ENCODE data around the gene TMEM256.
"Not testable (repeated sequence)": the region's sequence is repeated elsewhere in the genome, so short reads cannot be mapped to it uniquely, and the experiment has no call there.

The TMEM256 gene

DNA sequence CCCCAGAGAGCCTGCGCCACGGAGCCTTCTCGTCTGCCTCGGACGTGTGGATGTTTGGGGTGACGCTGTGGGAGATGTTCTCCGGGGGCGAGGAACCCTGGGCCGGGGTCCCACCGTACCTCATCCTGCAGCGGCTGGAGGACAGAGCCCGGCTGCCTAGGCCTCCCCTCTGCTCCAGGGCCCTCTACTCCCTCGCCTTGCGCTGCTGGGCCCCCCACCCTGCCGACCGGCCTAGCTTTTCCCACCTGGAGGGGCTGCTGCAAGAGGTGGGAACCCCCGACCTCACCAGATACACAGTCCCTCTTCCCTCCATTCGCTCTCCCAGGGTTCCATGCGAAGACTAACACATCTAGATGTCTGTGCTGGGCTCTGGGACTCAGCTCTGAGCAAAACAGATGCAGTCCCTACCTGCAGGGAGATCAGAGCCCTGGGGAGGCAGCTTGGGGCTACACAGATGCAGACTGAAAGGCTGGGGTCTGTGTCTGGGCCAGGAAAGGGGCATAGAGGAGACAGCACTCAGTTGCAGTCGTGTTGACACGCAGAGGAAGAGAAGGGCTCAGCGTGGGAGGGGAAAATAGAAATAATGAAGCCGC lies 19.3 kb downstream of the TMEM256 start:
- in situ Hi-C loops (cut with MboI; ENCODE audit: low sequenced_read_pairs), result no loop called here

DNA sequence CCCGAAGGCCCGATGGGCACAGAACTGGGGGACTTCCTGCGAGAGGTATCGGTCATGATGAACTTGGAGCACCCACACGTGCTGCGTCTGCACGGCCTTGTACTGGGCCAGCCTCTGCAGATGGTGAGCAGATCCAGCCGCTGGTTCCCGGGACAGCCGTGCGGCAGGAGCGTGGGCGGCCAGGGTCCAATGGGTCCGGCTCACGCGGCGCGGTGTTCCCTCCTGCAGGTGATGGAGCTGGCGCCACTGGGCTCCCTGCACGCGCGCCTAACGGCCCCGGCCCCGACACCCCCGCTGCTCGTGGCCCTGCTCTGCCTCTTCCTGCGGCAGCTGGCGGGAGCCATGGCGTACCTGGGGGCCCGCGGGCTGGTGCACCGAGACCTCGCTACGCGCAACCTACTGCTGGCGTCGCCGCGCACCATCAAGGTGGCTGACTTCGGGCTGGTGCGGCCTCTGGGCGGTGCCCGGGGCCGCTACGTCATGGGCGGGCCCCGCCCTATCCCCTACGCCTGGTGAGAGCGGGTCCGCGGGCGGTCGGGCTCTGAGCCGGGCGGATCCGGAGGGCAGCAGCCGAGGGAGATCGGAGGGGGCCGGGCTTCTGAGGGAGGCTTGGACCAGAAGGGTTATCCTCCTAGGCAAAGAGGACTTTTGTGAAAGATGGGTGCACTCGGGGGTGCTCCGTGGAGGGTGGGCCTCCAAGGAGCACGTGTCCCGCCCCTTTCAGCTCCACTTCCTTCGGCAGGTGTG lies 20.0 kb downstream of the TMEM256 start:
- in situ Hi-C loops (cut with MboI; ENCODE audit: low sequenced_read_pairs), result no loop called here

DNA sequence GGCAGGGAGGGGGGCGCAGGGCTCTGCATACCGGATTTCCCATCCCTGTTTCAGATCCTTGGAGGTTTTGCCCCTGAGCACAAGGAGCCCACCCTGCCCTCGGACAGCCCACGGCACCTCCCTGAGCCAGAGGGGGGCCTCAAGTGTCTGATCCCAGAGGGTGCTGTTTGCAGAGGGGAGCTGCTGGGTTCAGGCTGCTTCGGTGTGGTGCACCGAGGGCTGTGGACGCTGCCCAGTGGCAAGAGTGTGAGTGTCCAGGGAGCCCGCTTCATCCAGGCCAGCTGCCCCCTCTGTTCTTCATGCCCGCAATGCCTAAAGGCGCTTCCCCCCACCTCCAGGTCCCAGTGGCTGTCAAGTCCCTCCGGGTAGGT lies 20.5 kb downstream of the TMEM256 start:
- in situ Hi-C loops (cut with MboI; ENCODE audit: low sequenced_read_pairs), result no loop called here

DNA sequence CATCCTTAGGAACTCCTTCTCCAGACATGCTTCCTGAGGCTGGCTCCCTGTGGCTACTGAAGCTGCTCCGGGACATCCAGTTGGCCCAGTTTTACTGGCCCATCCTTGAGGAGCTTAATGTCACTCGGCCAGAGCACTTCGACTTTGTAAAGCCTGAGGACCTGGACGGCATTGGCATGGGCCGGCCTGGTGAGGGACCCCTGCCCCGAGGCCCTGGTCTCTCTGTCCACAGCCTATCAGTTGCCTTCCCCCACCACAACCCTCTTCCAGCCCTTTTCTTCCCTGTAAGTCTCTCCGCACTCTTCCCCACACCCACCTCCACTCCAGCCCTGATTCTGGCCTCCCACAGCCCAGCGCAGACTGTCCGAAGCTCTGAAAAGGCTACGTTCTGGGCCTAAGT lies 21.0 kb downstream of the TMEM256 start:
- in situ Hi-C loops (cut with MboI; ENCODE audit: low sequenced_read_pairs), result no loop called here

DNA sequence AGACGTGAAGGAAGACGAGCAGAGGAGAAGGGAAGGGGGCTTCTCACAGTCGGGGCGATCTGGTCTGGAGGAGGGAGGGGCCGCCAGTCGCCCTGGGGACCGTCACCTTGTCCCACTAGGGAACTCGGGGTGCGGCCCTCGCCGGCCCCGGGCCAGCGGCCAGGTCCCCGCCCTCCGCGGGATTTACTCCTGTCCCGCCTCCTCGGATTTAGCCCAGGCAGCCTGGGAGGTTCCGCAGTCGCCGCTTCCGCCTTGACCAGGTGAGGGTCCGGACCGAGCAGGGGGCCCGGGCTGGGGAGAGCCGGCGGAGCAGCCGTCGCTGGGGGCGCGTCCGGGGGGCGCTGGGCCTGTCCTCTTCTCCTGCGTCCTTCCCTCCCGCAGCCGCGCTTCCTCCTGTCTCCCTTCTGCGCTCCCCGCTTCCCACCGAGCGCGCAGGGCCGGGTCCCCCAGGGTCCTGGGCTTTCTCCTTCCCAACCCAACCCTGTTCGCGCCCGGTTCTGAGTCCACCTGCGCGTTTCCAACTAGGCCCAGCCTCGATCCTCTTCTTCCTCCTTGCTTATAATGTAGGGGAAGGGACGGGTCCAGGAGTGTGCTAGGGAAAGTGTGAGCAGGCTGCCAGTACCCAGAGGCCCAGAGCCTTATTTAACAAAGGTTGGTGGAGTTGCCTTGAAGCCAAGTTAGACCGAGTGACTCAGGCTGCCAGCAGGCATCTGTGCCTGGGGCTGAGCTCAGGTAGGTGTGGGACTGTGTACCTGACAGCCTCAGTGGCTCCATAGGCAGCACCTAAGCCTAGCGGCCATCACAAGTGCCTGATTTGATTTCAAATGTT lies 22.8 kb downstream of the TMEM256 start, which contains the start of gene TNK1:
TNK1 (plus strand) TSS at position 235 of the 829 bp plus-strand sequence. CDS start 1,838 bp downstream, outside the sequence.
- in situ Hi-C loops (cut with MboI; ENCODE audit: low sequenced_read_pairs), result no loop called here

DNA sequence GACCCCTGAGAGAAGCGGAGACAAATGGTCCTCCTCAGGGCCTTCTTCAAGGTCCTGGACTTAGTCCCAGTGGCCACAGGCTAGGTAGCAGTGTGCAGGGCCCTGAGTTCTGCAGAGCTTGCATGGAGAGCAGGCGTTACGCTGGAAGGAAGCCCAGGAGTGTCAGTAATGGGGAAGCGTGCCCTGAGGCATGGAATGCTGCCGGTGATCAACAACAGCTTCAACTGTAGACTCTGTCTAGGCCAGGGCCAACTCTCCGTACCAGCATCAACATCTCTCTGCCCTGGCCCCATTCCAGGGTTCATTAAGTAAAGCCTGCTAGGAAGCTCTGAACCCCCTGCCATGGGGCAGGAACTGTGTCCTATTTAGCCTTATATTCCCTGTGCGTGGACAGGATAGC lies 23.6 kb downstream of the TMEM256 start:
- in situ Hi-C loops (cut with MboI; ENCODE audit: low sequenced_read_pairs), result no loop called here

DNA sequence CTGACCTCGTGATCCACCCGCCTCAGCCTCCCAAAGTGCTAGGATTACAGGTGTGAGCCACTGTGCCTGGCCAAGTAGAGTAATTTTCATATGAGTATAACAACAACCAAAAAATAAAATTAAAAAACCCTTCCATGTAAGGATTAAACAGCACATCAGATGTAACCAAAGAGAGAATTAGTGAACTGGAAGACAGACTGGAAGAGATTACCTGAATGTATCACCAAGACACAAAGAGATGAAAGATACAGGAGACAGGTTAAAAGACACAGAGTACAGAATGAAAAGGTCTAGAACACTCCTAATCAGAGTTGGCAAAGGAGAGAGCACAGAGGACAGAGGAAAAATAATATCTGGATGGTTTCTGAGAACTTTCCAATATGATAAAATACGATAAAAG lies 24.8 kb downstream of the TMEM256 start:
- in situ Hi-C loops (cut with MboI; ENCODE audit: low sequenced_read_pairs), result no loop called here

DNA sequence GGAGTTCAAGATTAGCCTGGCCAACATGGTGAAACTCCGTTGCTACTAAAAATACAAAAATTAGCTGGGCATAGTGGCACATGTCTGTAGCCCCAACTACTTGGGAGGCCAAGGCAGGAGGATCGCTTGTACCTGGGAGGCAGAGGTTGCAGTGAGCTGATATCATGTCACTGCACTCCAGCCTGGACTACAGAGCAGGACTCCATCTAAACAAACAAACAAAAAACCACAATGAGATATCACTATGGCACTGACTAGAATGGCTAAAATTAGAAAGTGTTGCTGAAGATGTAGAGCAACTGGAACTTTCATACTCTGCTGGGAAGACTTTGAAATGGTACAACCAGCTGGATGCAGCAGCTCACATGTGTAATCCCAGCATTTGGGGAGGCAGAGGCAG lies 29.5 kb downstream of the TMEM256 start:
- in situ Hi-C loops (cut with MboI; ENCODE audit: low sequenced_read_pairs), result no loop called here

DNA sequence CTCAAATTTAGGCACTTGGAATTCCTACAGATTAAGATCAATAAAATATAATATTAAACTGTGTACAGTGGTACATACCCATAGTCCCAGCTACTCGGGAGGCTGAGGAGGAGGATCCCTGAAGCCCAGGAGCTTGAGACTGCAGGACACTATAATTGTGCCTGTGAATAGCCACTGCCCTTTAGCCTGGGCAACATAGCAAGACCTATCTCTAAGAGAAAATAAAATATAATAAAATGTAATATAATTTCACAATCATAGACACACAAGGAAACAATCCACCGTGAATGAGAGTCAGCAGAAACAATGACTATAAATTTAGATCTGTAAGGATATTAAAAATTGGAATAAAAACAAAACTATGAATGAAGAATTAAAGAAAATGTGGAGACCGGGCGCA lies 33.0 kb downstream of the TMEM256 start:
- in situ Hi-C loops (cut with MboI; ENCODE audit: low sequenced_read_pairs), result no loop called here

DNA sequence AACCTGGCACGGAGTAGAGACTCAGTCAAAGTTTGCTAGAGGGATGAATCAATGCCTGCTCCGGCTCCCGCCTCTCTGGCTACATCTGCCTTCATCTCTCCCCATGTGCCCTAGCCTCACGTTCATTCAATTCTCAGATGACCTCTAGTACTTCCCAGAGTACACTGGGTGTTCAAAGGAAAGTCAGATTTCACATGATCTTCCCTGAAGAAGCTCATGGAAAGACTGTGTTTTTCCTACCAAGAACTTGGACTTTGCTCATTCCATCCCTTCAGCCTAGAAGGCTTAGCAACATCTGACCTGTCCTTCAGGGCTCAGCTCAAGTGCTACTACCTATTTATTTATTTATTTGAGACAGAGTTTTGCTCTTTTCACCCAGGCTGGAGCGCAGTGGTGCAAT lies 34.1 kb downstream of the TMEM256 start:
- in situ Hi-C loops (cut with MboI; ENCODE audit: low sequenced_read_pairs), result no loop called here

DNA sequence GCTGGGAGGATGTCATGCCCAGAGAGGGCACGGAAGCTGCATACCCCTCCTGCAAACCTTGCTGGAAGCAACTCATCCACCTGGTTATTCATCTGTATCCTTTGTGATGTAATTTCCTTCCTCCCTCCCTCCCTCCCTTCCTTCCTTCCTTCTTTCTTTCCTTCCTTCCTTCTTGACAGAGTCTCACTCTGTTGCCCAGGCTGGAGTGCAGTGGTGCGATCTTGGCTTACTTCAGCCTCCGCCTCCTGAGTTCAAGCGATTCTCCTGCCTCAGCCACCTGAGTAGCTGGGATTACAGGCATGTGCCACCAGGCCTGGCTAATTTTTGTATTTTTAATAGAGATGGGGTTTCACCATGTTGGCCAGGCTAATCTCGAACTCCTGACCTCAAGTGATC lies 35.3 kb downstream of the TMEM256 start:
- in situ Hi-C loops (cut with MboI; ENCODE audit: low sequenced_read_pairs), result not testable (repeated sequence)

DNA sequence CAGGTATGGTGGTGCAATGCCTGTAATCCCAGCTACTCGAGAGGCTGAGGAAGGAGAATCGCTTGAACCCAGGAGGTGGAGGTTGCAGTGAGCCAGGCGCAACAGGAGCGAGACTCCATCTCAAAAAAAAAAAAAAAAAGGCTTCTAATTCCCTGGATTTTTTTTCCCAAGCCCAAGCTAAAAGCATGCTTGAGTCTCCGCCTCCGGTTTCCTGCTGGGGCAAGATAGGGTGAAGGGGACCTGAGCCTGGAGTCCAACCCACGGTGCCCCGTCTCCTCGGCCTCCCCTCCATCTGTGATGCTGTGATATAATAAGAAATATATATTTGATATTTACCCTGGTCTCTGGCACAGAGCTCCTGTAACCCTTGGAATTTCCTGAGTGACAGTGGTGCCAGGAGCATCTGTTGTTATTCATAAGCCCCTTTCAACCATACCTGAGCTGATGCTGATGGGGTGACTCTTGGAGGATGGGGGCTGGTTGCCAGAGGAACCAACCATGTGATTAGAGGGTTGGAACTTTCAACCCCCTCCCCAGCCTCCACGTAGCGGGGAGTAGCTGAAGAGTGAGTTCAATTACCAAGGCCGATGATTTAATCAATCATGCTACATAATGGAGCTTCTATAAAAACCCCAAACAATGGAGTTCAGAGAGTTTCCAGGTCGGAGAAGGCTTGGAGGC lies 35.8 kb downstream of the TMEM256 start:
- in situ Hi-C loops (cut with MboI; ENCODE audit: low sequenced_read_pairs), result no loop called here

DNA sequence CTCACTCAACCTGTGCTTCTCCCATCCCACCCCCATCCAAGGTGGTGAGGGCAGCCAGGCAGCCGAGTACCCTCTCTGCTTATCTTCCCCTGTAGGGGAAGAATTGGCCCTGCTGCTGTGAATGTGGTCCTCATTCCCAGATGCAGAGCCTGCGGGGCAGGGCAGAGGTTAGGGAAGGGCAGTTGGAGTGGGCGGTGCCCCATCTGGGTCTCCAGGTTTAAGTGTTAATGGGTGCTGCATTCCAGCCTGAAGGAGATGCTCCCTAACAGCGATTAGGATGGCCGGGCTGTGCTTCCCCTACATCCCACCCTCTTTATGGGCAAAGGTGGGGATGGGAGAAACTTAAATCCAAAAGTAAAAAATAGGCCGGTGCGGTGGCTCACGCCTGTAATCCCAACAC lies 36.8 kb downstream of the TMEM256 start:
- in situ Hi-C loops (cut with MboI; ENCODE audit: low sequenced_read_pairs), result no loop called here

DNA sequence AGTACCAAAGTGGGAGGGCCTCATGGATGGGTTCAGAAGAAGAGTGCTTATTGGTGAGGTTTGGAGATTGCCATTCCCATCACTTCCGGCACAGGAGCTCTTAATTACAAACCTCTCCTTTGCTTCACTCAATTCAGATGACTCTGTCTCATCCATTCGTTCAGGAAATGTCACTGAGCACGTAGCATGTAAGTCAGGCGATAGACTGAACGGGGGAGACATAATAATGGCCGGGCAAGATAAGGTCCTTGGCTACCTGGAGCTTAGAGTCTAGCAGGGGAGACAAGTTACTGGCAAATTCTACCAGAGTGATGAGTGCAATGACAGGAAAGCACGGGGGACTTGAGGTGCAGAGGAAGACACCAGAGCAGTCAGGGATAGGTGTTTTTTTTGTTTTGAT lies 37.9 kb downstream of the TMEM256 start:
- in situ Hi-C loops (cut with MboI; ENCODE audit: low sequenced_read_pairs), result not testable (repeated sequence)

DNA sequence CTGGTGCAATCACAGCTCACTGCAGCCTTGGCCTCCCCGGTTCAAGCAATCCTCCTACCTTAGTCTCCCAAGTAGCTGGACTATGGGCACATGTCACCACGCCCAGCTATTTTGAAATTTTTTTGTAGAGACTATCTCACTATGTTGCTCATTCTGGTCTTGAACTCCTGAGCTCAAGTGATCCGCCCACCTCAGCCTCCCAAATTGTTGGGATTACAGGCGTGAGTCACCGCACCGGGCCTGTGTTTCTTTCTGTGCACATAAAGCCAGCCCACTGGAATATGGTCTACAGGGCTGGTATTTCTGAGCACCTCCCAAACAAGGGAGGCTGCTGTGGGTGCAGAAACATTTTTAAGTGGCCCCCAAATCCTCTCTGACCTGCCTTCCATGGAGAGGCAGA lies 40.6 kb downstream of the TMEM256 start:
- in situ Hi-C loops (cut with MboI; ENCODE audit: low sequenced_read_pairs), result no loop called here

DNA sequence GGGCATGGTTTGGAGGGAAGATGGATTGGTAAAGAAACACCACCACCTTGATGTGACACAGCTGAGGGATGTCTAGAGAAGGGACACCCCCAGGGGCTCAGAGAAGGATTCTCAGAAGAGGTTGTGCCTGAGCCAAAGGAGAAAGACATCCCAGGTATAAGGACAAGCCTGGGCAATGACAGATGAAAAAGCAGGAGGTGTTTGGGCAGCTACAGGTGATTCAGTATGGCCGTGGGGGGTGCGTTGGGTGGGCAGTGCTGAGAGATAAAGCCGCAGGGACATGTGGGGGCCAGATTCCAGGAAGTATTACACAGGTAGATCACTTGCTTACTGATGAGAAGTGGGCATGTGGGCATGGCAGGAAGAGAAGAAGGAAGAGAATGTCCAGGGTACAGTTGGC lies 42.0 kb downstream of the TMEM256 start:
- in situ Hi-C loops (cut with MboI; ENCODE audit: low sequenced_read_pairs), result no loop called here

DNA sequence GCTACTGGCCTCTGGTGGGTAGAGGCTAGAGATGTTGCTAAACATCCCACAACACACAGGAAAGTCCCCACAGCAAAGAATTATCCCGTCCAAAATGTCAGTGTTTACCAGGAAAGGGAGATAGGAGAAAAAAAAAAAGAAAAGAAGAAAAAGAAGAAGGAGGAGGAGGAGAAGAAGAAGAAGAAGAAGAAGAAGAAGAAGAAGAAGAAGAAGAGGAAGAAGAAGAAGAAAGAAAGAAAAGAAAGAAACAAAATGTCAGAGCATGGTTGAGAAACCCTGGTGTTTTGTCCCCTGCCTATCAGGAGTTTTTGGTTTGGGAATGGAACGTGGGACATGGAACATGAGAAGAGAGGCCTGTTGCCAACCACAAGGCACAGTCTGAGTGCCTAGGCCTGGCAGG lies 46.5 kb downstream of the TMEM256 start:
- in situ Hi-C loops (cut with MboI; ENCODE audit: low sequenced_read_pairs), result no loop called here

DNA sequence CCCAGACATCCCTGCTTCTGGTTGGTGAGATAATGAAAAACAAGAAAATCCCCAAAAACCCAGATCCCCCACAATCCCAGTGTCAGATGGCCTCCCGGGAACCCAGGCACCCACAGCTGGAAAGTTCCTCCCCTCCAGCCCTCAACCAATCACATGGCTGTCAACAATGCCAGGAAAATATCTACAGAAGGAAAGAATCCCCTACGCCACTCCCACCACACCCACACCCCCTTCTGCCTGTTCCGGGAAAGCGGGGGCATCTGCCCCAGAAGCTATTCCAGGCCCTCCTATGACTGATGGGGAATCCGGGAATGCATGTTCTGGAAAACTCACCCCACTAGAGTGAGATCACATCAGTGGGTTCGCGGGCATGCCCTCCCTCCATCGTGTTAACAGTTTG lies 47.1 kb downstream of the TMEM256 start:
- in situ Hi-C loops (cut with MboI; ENCODE audit: low sequenced_read_pairs), result no loop called here

DNA sequence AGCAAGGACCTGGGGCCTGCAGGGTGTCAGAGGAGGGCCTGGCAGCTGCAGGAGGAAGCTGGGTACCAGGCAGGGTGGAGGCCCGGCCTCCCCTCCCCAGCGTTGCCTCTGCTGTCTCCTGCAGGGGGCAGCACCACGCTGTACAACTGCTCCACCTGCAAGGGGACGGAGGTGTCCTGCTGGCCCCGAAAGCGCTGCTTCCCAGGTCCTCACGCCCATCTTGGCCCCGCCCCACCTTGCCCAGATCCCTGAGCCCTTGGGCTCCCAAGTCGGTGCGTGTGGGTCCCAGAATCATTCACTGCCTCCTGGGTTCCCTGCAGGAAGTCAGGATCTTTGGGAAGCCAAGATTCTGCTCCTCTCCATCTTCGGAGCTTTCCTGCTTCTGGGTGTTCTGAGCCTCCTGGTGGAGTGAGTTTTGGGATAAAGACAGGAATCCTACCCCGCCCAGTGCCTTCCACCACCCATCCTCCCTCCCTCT lies 47.8 kb downstream of the TMEM256 start:
- in situ Hi-C loops (cut with MboI; ENCODE audit: low sequenced_read_pairs), result no loop called here

DNA sequence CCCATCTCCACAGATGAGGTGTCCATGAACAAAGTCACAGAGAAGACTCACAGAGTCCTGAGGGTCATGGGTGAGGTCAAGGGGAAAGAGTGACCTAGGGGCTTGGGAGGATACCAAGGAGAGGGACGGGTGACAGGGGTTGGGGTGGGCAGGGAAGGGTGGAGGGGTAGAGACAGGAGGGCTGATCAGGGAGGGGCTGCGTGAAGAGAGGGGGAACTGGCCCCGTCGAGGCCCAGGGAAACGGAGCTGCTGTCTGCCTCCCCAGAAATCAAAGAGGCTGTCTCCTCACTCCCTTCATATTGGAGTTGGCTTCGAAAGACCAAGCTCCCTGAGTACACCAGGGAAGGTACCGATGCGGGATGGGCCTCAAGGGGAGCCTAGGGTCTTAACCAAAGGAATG lies 48.3 kb downstream of the TMEM256 start:
- in situ Hi-C loops (cut with MboI; ENCODE audit: low sequenced_read_pairs), result no loop called here

DNA sequence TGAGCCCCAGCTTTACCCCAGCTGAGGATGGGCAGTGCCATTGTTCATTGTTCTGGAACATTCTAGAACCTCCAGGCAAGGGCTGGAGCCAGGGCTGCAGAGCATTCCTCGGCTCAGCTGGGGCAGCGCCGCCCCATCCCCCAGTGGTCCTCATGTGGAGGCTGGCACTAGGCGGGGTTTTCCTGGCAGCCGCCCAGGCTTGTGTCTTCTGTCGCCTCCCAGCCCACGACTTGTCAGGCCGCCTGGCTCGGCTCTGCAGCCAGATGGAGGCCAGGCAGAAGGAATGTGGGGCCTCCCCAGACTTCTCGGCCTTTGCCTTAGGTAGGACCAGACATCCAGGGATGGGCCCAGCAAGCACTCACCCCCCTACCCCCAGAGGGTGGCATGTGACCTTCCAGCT lies 48.8 kb downstream of the TMEM256 start, which contains the start of gene TMEM95:
TMEM95 (plus strand) TSS at position 104 of the 400 bp plus-strand sequence; CDS start at position 153, 49 bp downstream.
- in situ Hi-C loops (cut with MboI; ENCODE audit: low sequenced_read_pairs), result no loop called here

All from HL-60/S4 (cell line).